Adipose tissue (tissue), 3 donors: ENCODE measurements around the gene EFNB2. TPM values are rescaled to one million over a fixed set of nuclear protein-coding genes. Genes with fewer than 3 reads are reported as not detected.

ENCODE experiments used
- H3K27ac ChIP-seq: one replicate; pipeline ENCODE4 v1.5.1; 2013; ENCODE audit warnings: low read depth, low read length
- WGBS, 3 donors: extraction: QIAGEN DNeasy Blood & Tissue Kit; methylation state at CpG; one replicate each; pipeline ENCODE4 v1.1.7; 2013; 5-methylcytosine and 5-hydroxymethylcytosine counted together
- polyA plus RNA-seq, 3 donors: library from polyadenylated mRNA; stranded (reverse); fragments of 200-250 nt; gene quantifications; one replicate each; pipeline ENCODE4 v1.2.3, GENCODE V29; 2013
- donor health status: healthy with polysubstance abuse.
- donor health status: Bipolar disorder and iron deficiency.
- donor health status: healthy.

Gene EFNB2, protein sequence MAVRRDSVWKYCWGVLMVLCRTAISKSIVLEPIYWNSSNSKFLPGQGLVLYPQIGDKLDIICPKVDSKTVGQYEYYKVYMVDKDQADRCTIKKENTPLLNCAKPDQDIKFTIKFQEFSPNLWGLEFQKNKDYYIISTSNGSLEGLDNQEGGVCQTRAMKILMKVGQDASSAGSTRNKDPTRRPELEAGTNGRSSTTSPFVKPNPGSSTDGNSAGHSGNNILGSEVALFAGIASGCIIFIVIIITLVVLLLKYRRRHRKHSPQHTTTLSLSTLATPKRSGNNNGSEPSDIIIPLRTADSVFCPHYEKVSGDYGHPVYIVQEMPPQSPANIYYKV
- polyA plus RNA-seq: 10 to 100 TPM in 2 of 3 donors, 1 to 10 TPM in 1; 3.9 to 18.3 (median 11.4) TPM

DNA sequence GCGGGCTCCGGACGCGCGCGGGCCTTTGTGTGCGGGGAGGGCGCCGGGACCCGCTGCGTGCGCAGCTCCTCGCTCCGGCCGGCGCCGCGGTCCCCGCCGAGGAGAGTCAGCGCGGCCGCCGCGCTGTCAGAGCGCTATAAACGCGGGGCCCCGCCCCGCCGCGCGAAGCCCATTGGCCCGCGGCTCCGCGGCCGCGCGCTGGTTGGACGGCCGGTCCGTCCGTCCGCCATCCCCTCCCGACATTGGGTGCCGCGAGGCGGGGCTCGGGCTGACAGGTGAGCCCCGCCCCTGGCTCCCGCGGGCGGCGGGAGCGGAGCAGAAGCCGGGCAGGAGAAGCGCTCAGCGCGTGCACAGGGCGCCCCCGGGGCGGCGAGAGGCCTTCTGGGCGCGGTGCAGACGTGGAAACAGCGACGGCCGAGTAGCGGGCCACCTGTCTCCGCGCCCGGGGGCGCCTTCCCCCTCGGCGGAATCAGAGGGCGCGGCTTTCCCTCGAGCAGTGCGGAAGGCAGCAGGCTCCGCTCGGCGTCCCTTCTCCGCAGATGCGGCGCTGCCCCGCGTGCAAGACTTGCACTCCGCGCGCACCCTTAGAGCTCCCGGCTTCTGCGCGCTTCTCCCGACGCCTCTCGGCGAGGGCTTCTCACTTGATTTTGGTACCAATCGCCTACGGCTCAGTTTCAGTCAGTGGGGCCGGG is at the start of gene EFNB2:
EFNB2 (minus strand) TSS at position 111 of the 692 bp plus-strand sequence. CDS start 698 bp downstream, outside the sequence.
- WGBS, 3 donors: 0 to 1% (median 0%) methylated on average over 79 to 102 of the region's 102 CpGs
- H3K27ac ChIP-seq: peak within 1 kb of the TSS; percentile 11

DNA sequence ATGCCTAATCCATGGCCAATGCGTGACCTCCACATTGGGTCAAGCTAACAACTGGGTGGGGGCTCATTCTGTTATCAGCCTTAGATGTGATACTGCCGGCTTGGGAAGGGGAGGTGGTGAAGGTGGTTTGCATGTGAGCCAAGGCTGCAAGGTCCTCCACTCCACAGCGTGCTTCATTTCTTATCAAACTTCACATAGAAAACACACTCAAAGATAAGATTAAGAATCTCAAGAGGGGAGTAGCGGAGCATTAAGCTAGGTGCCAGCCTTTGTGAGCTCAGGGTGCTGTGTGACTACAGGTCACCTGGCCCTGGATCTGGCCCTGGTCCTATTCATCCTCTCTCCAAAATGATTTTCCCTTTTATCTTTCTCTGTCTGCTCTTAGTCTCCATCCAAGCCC is 45.8 kb upstream of the EFNB2 start:
- 43 to 88% (median 84%) methylated on average over 4 of the region's 4 CpGs for WGBS, 3 donors
- no peak overlapping the region for H3K27ac ChIP-seq

DNA sequence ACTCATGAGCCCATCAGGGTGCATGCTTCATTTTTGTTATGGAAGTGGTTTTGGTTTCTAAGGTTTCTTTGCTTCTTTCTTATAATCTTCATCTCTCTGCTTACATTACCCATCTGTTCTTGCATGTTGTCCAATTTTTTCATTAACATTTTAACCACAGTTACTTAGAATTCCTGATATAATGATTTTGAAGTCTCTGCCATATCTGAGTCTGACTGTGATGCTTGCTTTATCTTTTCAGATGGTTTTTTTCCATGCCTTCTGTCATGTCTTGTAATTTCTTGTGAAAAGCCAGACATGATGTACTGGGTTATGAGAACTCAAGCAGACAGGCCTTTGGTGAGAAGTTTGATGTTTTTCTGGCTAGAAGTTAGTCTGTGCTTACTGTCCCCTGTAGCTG is 40.4 kb upstream of the EFNB2 start:
- H3K27ac ChIP-seq: no peak overlapping the region

DNA sequence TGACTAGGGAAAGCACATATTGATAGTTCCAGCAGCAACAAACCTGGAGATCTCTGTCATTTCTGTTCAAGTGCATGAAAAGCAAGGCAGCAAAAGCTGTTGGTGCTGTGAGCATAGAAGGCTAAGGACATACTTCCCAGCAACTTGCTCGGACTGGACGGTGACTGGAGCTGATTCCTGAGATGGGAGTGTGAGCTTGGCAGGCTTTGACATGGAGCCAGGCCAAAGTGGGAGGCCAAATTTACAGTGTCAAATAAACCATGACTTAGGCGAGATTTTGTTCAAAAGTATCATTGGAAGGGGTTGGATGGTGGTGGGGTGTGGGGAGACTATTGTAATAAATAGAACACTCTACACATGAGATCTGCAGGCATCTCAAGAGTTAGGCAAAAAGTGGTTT is 38.4 kb upstream of the EFNB2 start:
- WGBS, 3 donors: 25 to 57% (median 54%) methylated on average over 3 of the region's 3 CpGs
- no peak overlapping the region for H3K27ac ChIP-seq

DNA sequence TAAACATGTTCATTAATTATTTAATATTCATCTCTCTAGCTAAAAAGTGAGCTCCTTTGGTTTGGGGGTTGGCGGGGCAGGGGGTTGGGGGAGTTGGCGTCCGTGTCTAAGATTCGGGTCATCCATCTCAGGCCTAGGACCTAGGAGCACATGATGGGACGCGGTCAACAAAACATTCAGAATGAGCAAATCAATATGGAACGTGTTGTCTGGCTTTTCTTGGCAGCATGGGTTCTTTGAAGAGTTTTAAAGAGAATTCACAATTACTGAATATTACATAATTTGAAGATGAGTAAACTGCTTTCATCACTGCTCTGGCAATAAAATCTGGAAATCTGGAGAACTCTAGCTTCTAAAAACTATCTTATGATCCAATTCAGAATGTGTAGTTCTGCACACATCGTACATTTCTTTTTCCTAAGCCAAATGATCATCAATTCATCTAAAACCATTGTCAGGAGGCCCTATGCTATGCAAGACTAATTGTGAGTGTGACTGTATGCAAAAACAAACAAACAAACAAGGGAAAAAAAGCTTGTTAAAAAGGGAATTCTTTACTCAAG is 37.9 kb upstream of the EFNB2 start:
- H3K27ac ChIP-seq: no peak overlapping the region
- WGBS, 3 donors: 67 to 83% (median 69%) methylated on average over 8 of the region's 8 CpGs

DNA sequence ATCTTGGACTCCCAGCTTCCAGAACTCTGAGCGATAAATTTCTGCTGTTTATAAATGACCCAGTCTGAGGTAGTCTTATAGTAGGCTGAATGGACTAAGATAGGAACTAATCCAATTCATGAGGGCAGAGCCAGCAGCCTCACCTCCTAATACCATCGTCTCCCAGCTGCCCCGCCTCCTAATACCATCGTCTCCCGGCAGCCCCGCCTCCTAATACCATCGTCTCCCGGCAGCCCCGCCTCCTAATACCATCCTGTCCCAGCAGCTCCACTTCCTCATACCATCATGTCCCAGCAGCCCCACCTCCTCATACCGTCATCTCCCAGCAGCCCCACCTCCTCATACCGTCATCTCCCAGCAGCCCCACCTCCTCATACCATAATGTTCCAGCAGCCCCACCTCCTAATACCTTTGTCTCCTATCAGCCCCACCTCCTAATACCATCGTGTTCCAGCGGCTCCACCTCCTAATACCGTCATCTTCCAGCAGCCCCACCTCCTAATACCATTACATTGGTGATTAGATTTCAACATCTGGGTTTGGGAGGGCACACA is 34.9 kb upstream of the EFNB2 start:
- WGBS, 3 donors: 38 to 66% (median 50%) methylated on average over 13 to 14 of the region's 14 CpGs
- H3K27ac ChIP-seq: no peak overlapping the region

DNA sequence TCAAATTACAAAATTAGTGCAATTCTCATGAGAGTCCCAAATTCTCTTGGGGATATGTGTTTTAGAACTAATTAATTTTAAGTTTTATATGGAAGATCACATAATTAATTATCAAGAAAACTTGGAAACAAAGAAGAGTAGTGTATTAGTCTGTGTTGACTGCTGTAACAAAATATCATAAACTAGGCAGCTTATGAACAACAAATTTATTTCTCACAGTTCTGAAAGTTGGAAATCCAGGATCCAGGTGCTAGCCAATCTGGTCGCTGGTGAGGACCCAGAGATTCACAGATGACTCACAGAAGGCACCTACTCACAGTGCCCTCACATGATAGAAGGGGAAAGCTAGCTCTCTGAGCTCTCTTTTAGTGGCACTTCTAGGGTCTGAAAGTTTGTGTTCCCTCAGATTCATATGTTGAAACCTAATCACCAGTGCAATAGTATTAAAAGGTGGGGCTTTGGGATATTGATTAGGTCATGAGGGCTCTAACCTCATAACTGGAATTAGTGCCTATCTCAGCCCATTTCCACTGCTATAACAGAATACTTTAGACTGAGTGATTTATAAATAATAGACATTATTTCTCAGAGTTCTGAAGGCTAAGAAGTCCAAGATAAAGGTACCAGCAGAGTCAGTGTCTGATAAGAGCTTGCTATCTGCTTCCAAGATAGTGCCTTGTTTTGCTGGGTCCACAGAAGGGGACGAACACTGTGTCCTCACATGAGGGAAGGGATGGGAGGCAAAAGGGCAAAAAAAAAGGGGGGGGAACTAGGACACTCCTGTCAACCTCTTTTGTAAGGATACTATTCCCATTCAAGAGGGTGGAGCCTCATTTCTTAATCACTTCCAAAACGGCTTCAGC is 34.0 kb upstream of the EFNB2 start:
- no peak overlapping the region for H3K27ac ChIP-seq
- WGBS, 3 donors: 66 to 83% (median 81%) methylated on average over 3 of the region's 3 CpGs

DNA sequence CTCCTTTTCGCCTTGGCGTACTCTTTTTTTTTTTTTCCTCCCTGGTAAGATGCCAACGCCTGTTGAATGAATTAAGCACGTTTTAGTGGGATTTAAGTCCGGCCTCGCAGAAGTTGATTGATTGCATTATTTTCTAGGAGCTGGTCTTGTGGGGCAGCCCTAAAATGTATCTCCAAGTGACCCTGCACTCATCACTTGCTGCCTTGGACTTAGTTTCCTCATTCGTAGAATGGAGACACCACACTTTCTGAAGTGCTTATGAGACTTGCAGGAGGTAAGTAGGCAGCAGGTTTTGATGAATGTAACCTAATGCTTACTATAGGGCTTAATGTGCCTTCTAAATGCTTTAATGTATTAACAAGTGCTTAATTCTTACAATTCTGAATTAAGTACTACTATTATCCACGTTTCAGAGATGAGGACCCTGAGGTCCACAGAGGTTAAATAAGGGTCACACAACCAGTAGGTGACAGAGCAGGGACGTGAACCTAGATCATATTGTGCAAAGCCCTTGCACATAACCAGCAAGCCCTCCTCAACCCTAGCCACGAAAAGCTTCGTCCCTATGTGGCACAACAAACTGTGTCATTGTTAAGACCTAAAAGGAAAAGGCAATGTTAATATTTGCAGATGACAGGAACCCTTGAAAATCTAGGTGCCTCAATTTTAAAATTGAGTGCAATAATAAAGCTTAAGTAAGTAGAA is 33.0 kb upstream of the EFNB2 start:
- WGBS, 3 donors: 18 to 26% (median 20%) methylated on average over 11 of the region's 11 CpGs
- H3K27ac ChIP-seq: no peak overlapping the region

DNA sequence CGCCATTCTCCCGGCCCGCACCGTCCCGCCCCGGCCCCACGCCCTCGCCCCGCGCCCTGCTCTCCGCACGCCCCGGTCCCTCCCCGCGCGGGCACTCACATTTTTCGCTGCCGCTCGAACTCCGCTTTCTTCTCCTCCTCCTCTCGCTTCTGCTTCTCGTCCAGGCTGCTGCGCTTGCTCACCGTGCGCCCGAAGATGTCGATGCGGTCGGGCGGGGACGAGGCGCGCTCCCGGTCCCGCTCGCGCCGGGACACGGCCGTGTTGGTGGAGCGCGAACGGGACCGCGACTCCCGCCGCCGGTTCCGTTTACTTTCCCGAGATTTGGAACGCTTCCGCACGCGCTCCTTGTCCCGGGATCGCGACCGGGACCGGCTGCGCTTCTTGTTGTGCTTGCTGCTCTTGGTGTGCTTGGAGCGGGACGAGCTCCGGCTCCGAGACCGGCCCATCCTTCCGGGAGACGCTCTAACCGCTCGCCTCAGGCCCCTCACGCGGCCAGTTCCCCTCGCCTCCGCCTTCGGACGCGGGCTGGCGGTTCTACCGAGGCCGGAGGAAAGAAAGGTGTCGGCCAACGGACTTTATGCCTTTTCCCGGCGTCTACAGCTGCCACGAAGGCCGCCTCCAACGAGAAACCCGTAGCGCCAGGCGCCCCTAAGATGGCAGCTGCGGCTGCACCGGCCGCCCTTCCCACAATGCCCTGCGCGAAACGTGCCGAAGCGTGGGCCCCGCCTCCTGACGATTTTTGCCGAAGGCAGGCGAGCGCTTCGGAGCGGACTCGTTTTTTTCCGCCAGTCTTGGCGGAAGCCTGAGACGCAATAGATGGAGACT is 32.2 kb upstream of the EFNB2 start, which contains the start of gene ARGLU1:
ARGLU1 (minus strand) TSS at position 664 of the 825 bp plus-strand sequence; CDS start at position 446, 218 bp downstream.
- peak within 1 kb of the TSS; percentile 77 for H3K27ac ChIP-seq
- WGBS, 3 donors: 0 to 1% (median 1%) methylated on average over 103 to 108 of the region's 108 CpGs

DNA sequence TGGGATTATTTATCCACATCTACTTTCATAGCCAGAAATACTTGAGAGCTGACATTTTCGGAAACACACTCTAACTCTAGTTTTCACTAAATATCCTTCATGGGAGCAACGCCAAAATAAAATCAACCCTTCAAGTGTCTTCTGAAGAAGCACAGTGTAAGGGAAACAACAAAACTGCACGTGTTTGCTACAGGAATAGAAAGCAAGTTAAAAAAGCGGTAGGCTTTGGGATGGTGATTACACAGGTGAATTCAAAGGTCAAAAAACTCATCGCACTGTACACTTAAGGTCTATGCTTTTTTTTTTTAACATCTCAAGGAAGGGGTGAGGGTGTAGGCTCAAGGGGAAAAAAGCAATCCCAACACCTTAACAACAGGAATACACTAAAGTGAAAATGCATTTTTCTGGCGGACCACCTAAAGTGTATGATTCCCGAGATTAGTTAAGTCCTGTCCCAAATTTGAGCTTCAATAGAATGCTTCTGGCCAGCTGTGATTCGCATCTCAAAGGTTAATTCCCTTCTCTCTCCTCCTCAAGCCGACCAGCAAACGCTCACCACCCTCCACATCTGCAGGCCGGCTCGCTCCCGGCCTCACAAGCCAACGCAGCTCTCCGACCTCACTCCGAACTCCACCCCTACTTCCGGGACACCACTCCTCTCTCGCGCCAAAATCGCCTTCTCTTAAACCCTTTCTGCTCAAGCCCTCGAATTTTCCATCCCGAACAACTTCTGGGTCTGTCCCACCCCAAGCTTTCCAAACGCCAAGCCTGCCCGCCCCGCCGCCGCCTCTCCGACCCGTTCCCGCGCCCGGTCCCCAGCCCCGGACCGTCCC is 31.4 kb upstream of the EFNB2 start:
- H3K27ac ChIP-seq: peak overlapping the region; percentile 77
- 1% methylated on average over 34 of the region's 34 CpGs for WGBS, 3 donors

DNA sequence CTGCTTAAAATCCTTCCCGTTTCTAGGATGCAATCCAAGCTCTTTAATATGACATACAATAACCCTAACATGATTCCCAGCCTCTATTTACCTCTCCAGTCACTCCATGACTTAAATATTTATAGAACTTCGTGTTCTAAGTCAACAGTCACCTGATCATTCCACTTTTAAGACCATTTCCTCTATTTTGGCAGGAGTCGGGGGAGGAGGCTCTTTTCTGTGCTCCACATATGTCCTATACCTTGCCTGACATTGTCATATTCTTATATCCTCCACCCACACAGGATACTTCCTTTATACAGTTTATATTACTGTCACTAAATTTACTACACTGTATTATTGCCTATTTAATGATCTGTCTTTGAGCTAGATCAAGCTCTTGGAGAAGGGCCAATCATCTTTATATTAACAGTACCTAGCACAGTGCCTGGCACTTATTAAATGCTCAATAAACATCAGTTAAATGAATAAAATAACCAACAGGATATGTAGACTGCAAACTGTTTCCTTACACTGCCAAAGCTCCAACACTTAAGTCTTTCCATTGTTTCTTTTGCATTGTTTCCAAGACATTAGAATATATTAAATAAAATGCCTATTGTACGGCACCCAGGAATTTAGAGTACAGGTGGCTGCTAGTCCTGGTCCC is 29.8 kb upstream of the EFNB2 start:
- 30 to 48% (median 36%) methylated on average over 4 of the region's 4 CpGs for WGBS, 3 donors
- no peak overlapping the region for H3K27ac ChIP-seq

DNA sequence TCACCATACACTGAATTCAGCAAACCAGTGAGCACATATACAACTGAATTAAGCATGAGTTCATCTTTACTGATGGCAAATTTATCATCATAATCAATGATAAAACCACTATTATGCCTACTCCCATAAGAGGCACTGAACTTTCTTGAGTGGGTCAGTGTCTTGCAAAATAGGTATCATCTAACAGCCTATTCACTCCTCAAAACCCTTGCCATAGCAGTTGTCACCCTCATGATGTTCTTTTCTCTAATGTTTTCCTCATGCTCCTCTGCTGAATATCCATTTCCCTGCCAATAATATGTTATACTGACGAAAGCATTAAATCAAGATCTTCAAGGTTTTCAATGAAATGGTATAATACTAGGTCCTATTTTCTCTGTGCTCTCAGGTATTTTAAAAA is 26.8 kb upstream of the EFNB2 start:
- 89 to 93% (median 91%) methylated on average over 1 of the region's 1 CpG for WGBS, 3 donors
- H3K27ac ChIP-seq: no peak overlapping the region

DNA sequence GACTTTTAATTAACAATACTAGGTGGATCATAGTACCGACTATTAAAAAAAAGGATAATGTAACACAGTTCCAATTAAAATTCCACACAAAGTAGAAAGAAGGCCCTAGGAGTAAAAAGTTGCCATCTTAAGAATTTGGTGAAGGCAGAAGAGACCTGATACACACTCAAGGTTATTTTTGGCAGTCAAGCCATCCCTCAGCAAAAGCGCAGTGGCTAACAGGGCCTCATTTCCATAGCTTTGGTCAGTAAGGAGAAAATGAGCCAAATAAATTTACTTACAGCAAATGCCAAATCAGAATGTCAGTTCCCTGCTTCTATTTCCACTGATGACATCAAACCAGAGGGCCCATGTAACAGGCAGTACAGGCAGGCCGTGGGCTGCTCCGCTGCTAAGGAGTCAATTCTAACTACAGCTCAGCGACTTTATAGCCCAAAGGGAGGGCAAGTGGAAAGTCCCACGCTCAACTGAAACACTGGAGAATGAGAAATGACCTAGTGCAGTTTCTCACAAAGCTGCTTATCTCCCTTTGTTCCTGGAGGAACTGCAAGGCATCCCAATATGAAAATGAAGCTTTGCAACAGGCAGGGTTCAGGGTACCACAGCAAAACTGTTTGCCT is 26.2 kb upstream of the EFNB2 start:
- H3K27ac ChIP-seq: no peak overlapping the region
- WGBS, 3 donors: 41 to 57% (median 43%) methylated on average over 6 of the region's 6 CpGs

DNA sequence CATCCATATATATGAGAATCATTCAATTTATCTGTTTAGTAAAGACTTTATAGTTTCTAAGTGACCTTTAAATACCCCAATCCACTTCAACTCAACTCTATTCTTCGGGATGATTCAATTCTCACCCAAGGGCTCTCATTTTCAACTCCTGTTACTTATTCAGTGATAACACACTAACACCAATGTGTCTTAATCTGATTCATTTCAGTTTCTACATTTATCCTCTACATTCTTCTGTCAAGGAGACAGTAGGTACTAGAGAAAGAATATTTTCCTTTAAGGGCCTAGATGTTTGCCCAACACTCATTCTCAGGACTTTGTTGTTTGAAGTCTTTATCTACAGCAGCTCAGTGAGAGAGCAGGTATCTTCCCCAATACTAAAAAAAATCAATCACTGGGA is 25.4 kb upstream of the EFNB2 start:
- 65 to 70% (median 66%) methylated on average over 1 of the region's 1 CpG for WGBS, 3 donors
- no peak overlapping the region for H3K27ac ChIP-seq

DNA sequence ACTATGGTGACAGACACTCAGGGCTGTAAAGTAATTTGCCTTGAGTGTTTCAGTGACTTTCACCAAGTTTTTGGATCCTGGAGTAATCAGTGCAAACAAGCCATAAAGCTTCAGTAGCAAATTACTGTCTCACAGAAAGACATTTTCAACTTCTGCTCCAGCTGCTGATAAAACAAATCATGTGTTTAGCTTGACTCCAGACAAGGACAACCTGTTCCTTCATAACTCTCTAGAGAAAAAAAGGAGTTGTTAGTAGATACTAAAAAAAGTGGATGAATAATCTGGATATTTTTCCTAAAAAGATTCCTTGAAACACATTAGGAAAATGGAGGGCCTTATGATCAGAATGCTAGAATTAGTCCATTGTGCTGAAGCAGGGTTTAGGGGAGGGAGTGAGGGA is 23.1 kb upstream of the EFNB2 start:
- no peak overlapping the region for H3K27ac ChIP-seq
